AG08395 (cell line): ENCODE results near the gene ADGRB2.

Experiments
- DNase-seq: peaks from one replicate; pipeline ENCODE4 v3.0.0; 2012; ENCODE audit warnings: mixed read lengths, low spot score

Gene ADGRB2

GRCh38 chr1:31749785-31750735 is 14.1 kb downstream of the ADGRB2 start:
- no peak for DNase-seq

- DNase-seq = no peak
Measured at GRCh38 chr1:31748365-31748764, 15.8 kb downstream of the ADGRB2 start.

GRCh38 chr1:31747304-31747703 is 16.8 kb downstream of the ADGRB2 start:
- DNase-seq = no peak

GRCh38 chr1:31746687-31747086 is 17.5 kb downstream of the ADGRB2 start:
- no peak for DNase-seq

- no peak for DNase-seq
Measured at GRCh38 chr1:31745946-31746670, 18.0 kb downstream of the ADGRB2 start.

- DNase-seq = peak; percentile 91
Measured at GRCh38 chr1:31745096-31745945, 18.8 kb downstream of the ADGRB2 start.

GRCh38 chr1:31744165-31744888 is 19.8 kb downstream of the ADGRB2 start:
- DNase-seq = no peak

- no peak for DNase-seq
Measured at GRCh38 chr1:31742462-31743212, 21.5 kb downstream of the ADGRB2 start.

- no peak for DNase-seq
Measured at GRCh38 chr1:31739346-31739745, 24.8 kb downstream of the ADGRB2 start.

GRCh38 chr1:31736675-31737074 is 27.5 kb downstream of the ADGRB2 start:
- no peak for DNase-seq

- no peak for DNase-seq
Measured at GRCh38 chr1:31735571-31735970, 28.6 kb downstream of the ADGRB2 start.

GRCh38 chr1:31734582-31735107 is 29.5 kb downstream of the ADGRB2 start:
- DNase-seq = peak; percentile 46

- no peak for DNase-seq
Measured at GRCh38 chr1:31733389-31734219, 30.5 kb downstream of the ADGRB2 start.

GRCh38 chr1:31732751-31733289 is 31.3 kb downstream of the ADGRB2 start:
- DNase-seq = no peak

GRCh38 chr1:31732343-31732742 is 31.8 kb downstream of the ADGRB2 start:
- no peak for DNase-seq

- DNase-seq = no peak
Measured at GRCh38 chr1:31731049-31731565, 33.0 kb downstream of the ADGRB2 start.

- DNase-seq = no peak
Measured at GRCh38 chr1:31730336-31731048, 33.6 kb downstream of the ADGRB2 start.

- DNase-seq = no peak
Measured at GRCh38 chr1:31727849-31728248, 36.3 kb downstream of the ADGRB2 start.
